Ecto neural progenitor cell (in vitro differentiated cells): Measurements from ENCODE around the gene MYADML2.

Experiments
- DNase-seq: peaks from one replicate; pipeline ENCODE4 v3.0.0-alpha.2; 2018; ENCODE audit warnings: low spot score

Gene MYADML2

DNA sequence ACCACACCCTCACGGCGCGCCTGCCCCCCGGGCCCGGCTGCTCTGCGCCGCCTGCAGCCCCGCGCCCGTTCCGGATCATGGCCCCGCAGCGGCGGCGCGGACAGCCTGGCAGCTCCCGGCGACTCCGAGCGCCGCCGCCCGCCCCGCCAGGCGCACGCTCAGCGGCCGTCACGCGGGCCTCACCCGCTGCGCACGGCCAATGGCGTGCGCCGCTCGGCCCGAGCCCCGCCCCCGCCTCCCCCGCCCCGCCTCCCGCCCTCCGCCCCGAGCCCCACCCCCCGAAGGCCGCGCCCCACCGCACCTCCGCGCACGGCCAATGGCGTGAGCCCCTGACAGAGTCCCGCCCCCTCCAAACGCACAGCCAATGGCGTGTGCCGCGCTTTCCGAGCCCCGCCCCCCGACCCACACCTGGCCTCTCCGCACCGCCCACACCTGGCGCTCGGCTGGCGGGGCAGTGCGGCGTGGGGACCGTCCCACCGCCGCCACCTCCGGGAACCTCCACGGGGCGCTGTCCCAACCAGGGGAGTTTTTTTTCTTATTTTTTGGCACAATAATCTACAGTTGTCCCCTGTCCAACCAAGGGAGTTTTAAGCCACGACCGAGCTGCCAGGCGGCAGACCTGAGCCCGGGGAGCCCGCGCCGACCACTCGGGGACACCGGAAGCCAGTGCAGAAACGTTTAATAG is 35.6 kb downstream of the MYADML2 start, which contains the start of gene PCYT2:
Gene PCYT2 (minus strand): TSS at position 123 of the 685 bp plus-strand sequence. CDS start 44 bp downstream, at position 79.
- DNase-seq, result peak; percentile 97

DNA sequence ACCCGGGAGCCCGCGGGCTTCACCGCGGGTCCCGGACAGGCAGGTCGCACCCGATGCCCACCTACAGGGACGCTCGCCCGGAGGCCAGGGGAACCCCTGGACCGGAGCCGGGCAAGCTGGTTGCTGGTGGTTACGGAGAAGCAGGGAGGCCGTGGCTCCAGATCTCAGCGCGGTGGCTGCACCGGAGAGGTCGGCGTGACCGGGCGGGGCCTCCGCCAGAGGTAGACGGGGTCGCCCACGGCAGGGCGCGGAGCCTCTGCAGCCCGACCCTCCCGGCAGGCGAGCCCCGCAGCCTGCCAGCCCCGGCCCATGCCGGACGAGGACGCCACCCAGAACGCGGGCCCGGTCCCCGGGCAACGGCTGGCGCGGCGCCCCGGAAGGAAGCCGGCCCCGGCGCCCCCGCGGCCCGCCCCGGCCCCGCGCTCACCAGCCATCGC is 36.2 kb downstream of the MYADML2 start:
- DNase-seq, result peak; percentile 76

- peak; percentile 69 for DNase-seq
These were observed 36.8 kb downstream of the MYADML2 start for GRCh38 chr17:81909966-81910839.

DNA sequence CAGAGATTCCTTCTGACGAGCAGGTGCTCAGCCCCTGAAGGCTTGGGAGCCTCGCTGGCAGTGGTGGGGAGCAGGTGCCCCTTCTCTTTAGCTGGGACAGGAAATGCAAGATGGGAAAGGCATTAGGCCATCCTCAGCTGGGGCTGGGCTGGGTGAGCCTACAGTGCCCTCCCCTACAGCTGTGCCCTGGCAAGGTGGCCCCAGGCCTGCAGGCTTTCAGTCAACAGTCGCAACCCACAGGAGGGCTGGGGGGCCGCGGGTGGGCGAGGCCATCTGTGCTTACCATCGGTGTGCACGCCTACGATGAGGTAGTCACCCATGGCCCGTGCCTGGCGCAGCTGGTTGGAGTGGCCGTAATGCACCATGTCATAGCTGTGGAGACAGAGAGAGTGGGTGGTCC is 37.8 kb downstream of the MYADML2 start:
- no peak for DNase-seq

- DNase-seq, result no peak
These were observed 38.2 kb downstream of the MYADML2 start for GRCh38 chr17:81908793-81909192.

DNA sequence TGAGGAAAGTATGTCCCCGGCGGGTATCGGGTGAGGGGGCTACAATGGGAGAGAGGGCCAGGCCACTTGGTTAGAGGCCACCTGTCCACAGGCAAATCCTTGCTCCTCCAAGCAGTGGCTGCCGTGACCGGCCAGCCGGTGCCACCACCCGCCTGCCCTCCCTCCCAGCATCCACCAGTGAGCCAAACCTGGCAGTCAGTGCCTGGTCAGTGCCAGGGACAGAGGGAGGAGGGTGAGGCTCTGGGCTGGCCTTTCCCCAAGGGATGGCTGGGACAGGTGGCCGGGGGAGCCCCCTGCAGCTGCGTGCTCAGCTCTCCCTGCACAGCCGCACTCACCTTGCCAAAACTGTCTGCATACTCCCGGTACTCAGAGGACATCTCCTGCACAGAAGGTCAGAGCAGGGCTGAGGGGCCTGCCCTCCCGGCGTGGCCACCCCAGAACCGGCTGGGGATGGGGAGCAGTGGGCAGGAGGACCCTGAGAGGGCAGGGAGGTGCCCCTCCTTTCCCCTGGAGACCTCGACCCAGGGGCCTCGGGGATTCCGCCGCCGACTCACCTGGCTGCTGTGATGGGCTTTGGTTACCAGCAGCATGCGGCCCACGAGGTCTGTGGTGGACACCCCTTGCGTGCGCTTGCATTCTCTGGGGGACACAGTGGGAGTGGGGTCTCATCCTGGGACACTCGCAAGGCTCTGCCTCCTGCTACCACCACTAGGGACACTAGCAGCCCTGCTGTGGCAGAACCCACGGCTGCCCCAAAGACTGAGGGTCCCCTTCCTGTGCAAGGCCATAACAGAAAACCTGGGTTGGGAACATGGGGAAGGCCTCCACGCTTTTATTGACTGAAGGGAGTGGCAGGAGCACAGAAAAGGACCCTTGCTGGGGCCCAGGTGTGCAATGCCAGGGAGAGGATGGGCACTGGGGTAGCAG is 39.6 kb downstream of the MYADML2 start:
- no peak for DNase-seq

- DNase-seq, result no peak
These were observed 40.4 kb downstream of the MYADML2 start for GRCh38 chr17:81906476-81907218.

GRCh38 chr17:81905993-81906392 is 41.0 kb downstream of the MYADML2 start:
- no peak for DNase-seq

- DNase-seq, result no peak
These were observed 41.6 kb downstream of the MYADML2 start for GRCh38 chr17:81905424-81905875.

GRCh38 chr17:81904600-81905423 is 42.2 kb downstream of the MYADML2 start:
- no peak for DNase-seq

- DNase-seq, result no peak
These were observed 43.0 kb downstream of the MYADML2 start for GRCh38 chr17:81903896-81904599.

- DNase-seq, result no peak
These were observed 43.6 kb downstream of the MYADML2 start for GRCh38 chr17:81903415-81903831.

- DNase-seq, result no peak
These were observed 44.2 kb downstream of the MYADML2 start for GRCh38 chr17:81902653-81903414.

DNA sequence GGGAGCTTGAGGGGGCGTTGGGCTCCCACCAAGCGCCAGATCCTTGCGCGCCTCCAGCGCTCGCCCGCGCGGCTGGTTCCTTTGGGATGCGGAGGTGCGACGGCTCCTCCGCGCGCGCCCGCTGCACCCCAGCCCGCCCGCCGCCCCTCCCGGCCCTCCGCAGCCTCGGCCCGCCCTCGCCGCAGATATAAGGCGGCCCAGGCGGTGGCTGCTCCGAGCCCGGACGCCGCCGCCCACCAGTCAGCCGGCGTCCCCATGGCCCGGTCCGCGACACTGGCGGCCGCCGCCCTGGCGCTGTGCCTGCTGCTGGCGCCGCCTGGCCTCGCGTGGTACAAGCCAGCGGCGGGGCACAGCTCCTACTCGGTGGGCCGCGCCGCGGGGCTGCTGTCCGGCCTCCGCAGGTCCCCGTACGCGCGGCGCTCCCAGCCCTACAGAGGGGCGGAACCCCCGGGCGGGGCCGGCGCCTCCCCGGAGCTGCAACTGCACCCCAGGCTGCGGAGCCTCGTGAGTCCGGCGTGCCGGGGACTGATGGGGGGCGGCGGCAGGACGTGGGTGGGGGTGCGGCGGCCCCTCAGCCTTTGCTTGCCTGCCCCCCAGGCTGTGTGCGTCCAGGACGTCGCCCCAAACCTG is 44.9 kb downstream of the MYADML2 start, which contains the start of gene NPB:
Gene NPB (plus strand): TSS at position 216 of the 630 bp plus-strand sequence. CDS start 40 bp downstream, at position 256.
- no peak for DNase-seq

- DNase-seq, result no peak
These were observed 45.6 kb downstream of the MYADML2 start for GRCh38 chr17:81901167-81902022.

GRCh38 chr17:81900181-81900820 is 46.7 kb downstream of the MYADML2 start:
- DNase-seq, result no peak
